ENCODE data around the gene PPIH. TPM values are rescaled to one million over a fixed set of nuclear protein-coding genes. Genes with fewer than 3 reads are reported as not detected.
A peak's percentile ranks its signal among the peaks of the same experiment; 100 is the strongest.

Gene PPIH
- total and polyA plus RNA-seq, 2 of the 13 experiments (the other 11 are each of a cell fraction or from before 2014, with no cell fraction given), result 29.9 to 72.6 TPM

GRCh38 chr1:42657981-42658876, at the start of gene PPIH (continued):
- no peak for TF ChIP-seq CBX2 (IDR thresholded peaks at IDR 0.05; ENCODE audit: low read depth, low read length)
- no peak for TF ChIP-seq CBX2 (CRISPR knock-in tag; IDR thresholded peaks at IDR 0.05; ENCODE audit: low read depth)
- no peak for TF ChIP-seq PTBP1 (IDR thresholded peaks at IDR 0.05; ENCODE audit: low read depth, low read length, poor library complexity, severe bottlenecking)
- TF ChIP-seq FIP1L1 (IDR thresholded peaks at IDR 0.05; ENCODE audit: borderline replicate concordance, insufficient read depth, low read depth, low read length), result no peak
- TF ChIP-seq DMAP1 (CRISPR knock-in tag; IDR thresholded peaks at IDR 0.05), result peak; percentile 83
- TF ChIP-seq EP300 (IDR thresholded peaks at IDR 0.05; ENCODE audit: low read depth in 2 of 2, low read length in 2 of 2), result peak; percentile 12 to 46; a peak in 1 of 4 replicates
- TF ChIP-seq EP300 (CRISPR knock-in tag; IDR thresholded peaks at IDR 0.05; ENCODE audit: borderline replicate concordance), result peak; percentile 32
- TF ChIP-seq EEA1 (CRISPR knock-in tag; IDR thresholded peaks at IDR 0.05; ENCODE audit: borderline replicate concordance), result no peak
- no peak for TF ChIP-seq ZNF549 (CRISPR knock-in tag; IDR thresholded peaks at IDR 0.05)
- TF ChIP-seq ZNF276 (CRISPR knock-in tag; IDR thresholded peaks at IDR 0.05; ENCODE audit: low read depth), result no peak; the same call in 1 of the 2 replicates
- no peak for TF ChIP-seq E2F1 (CRISPR knock-in tag; IDR thresholded peaks at IDR 0.05)
- no peak for TF ChIP-seq ZBTB49 (CRISPR knock-in tag; IDR thresholded peaks at IDR 0.05; ENCODE audit: borderline replicate concordance)
- TF ChIP-seq ZNF574 (CRISPR knock-in tag; IDR thresholded peaks at IDR 0.05), result peak; percentile 97
- TF ChIP-seq KLF12 (CRISPR knock-in tag; IDR thresholded peaks at IDR 0.05; ENCODE audit: borderline replicate concordance), result 0 out of 2 replicates have a peak, but pooled peaks have one; percentile 27
- no peak for TF ChIP-seq U2AF2 (IDR thresholded peaks at IDR 0.05; ENCODE audit: low read depth, low read length)
- no peak for TF ChIP-seq ZFYVE20 (CRISPR knock-in tag; IDR thresholded peaks at IDR 0.05; ENCODE audit: borderline replicate concordance, low read depth)
- peak; percentile 8; the same call in 1 of the 2 replicates for TF ChIP-seq ZNF24 (IDR thresholded peaks at IDR 0.05)
- TF ChIP-seq ZNF430 (CRISPR knock-in tag; IDR thresholded peaks at IDR 0.05), result peak; percentile 68
- no peak for TF ChIP-seq ZNF101 (CRISPR knock-in tag; IDR thresholded peaks at IDR 0.05; ENCODE audit: borderline replicate concordance, low read depth)
